PC-9 (cell line): ENCODE results near the gene RNASE11. TPM values are rescaled to one million over a fixed set of nuclear protein-coding genes. Genes with fewer than 3 reads are reported as not detected.
A peak's percentile ranks its signal among the peaks of the same experiment; 100 is the strongest.

ENCODE experiments used
- BruUV-seq: library from RNA; stranded (reverse); fragments of 400-500 nt; replicated peaks from 2 replicates; lab custom pipeline; 2021; lab: Mats Ljungman, UMichigan
- CTCF ChIA-PET: fragments of 300-600 bp; sonication (Branson Sonifier 250); formaldehyde crosslinking; loops from one replicate; lab custom pipeline; 2022; ENCODE audit warnings: antibody characterized with exemption; lab: Charles Lee
- POLR2A ChIA-PET: fragments of 300-600 bp; sonication (Branson Sonifier 250); formaldehyde crosslinking; loops from one replicate; lab custom pipeline; 2022; ENCODE audit warnings: antibody characterized with exemption; ENCODE audit not compliant: unreplicated experiment; lab: Charles Lee
- DNase-seq, 2 experiments: peaks; one replicate each; pipeline versions ENCODE4 v3.0.0 to v3.0.0-alpha.2; 2015 to 2022; ENCODE audit warnings: mixed read lengths in 1 of 2
- H2AFZ ChIP-seq: fragments of 200-600 bp; sonication (generic); 2 replicates; pipeline ENCODE4 v1.8.1; 2017; ENCODE audit warnings: antibody characterized with exemption
- H3F3A ChIP-seq: fragments of 200-600 bp; sonication (generic); 2 replicates; pipeline ENCODE4 v1.8.1; 2017; ENCODE audit warnings: antibody characterized with exemption, mild to moderate bottlenecking, low read depth; ENCODE audit not compliant: insufficient read depth
- H3K27ac ChIP-seq: fragments of 200-600 bp; sonication (generic); 2 replicates; pipeline ENCODE4 v1.6.1; 2016; ENCODE audit warnings: mixed run types
- H3K27me3 ChIP-seq: fragments of 200-600 bp; sonication (generic); 2 replicates; pipeline ENCODE4 v1.6.1; 2016; ENCODE audit warnings: low read depth, mixed run types; ENCODE audit not compliant: insufficient read depth
- H3K36me3 ChIP-seq: fragments of 200-600 bp; sonication (generic); 2 replicates; pipeline ENCODE4 v1.6.1; 2016; ENCODE audit warnings: low read depth, mixed run types
- H3K4me1 ChIP-seq: fragments of 200-600 bp; sonication (generic); replicated peaks from 2 replicates; pipeline ENCODE4 v1.6.1; 2016; ENCODE audit warnings: mixed run types; ENCODE audit not compliant: insufficient read depth
- H3K4me2 ChIP-seq: fragments of 200-600 bp; sonication (generic); 2 replicates; pipeline ENCODE4 v1.6.1; 2017; ENCODE audit warnings: mixed run types
- H3K4me3 ChIP-seq: fragments of 200-600 bp; sonication (generic); 2 replicates; pipeline ENCODE4 v1.6.1; 2016; ENCODE audit warnings: mixed run types
- H3K79me2 ChIP-seq: fragments of 200-600 bp; sonication (generic); 2 replicates; pipeline ENCODE4 v1.6.1; 2017; ENCODE audit warnings: low read depth, mixed run types
- H3K9me2 ChIP-seq: fragments of 200-600 bp; sonication (generic); 2 replicates; pipeline ENCODE4 v1.8.1; 2017; ENCODE audit warnings: mild to moderate bottlenecking; ENCODE audit not compliant: insufficient read depth
- H3K9me3 ChIP-seq: fragments of 200-600 bp; sonication (generic); 2 replicates; pipeline ENCODE4 v1.8.1; 2016; ENCODE audit warnings: low read depth; ENCODE audit not compliant: insufficient read depth
- H4K20me1 ChIP-seq: fragments of 200-600 bp; sonication (generic); 2 replicates; pipeline ENCODE4 v1.8.1; 2017; ENCODE audit not compliant: insufficient read depth
- CTCF ChIP-seq: fragments of 200-600 bp; sonication (generic); conservative IDR thresholded peaks from 2 replicates; pipeline ENCODE4 v1.6.1; 2017; ENCODE audit warnings: mixed run types, antibody characterized with exemption, mild to moderate bottlenecking, moderate library complexity
- EZH2 ChIP-seq: fragments of 200-600 bp; sonication (generic); IDR thresholded peaks from 2 replicates; pipeline ENCODE4 v1.8.0; 2017; ENCODE audit warnings: antibody characterized with exemption, low read depth
- intact Hi-C: fragments of 100-400 bp; cut with micrococcal nuclease; formaldehyde crosslinking; loops from one replicate; pipeline ENCODE4 v1.10.0; 2022; ENCODE audit not compliant: unreplicated experiment
- total RNA-seq: library from RNA; stranded (reverse); gene quantifications from 2 replicates; pipeline ENCODE4 v1.2.3, GENCODE V29; 2021

The RNASE11 gene
- total RNA-seq, 1 experiment from 2014 or later, result not detected

- Histone ChIP-seq H3K4me2 (no peak overlapping the region; the same call in 1 of the 2 replicates), H3K4me1 (peaks cover 6% of the 10 kb centered on the region), H3K9me2 (no peaks in the 10 kb centered on the region), H3F3A (peaks cover 10% of the 10 kb centered on the region; the same call in 1 of the 2 replicates), H3K4me3 (no peak overlapping the region), H3K79me2 (no peaks in the 10 kb centered on the region), H2AFZ (no peak overlapping the region), H4K20me1 (no peaks in the 10 kb centered on the region), H3K36me3 (no peaks in the 10 kb centered on the region), H3K27ac (no peak overlapping the region), H3K9me3 (no peaks in the 10 kb centered on the region), H3K27me3 (no peaks in the 10 kb centered on the region)
- intact Hi-C loops, result loop anchor here (10.0 kb wide), 3 partner anchors 72 to 192 kb away; partner anchors contain the start of genes APEX1, OSGEP and TEP1
- ChIA-PET POLR2A (no interaction called here), CTCF (no interaction called here)
- DNase-seq, result peak in 1 of 2 experiments; percentile 21
- BruUV-seq, result no TSS peak
- no peak for TF ChIP-seq EZH2
- TF ChIP-seq CTCF, result peak; percentile 59
These were observed 18.5 kb upstream of the RNASE11 start for GRCh38 chr14:20606190-20606901.

GRCh38 chr14:20603813-20604690 is 16.3 kb upstream of the RNASE11 start:
- Histone ChIP-seq H3K9me3 (no peaks in the 10 kb centered on the region), H3K9me2 (no peaks in the 10 kb centered on the region), H3K4me3 (no peak overlapping the region), H3K79me2 (no peaks in the 10 kb centered on the region), H3K4me2 (no peak overlapping the region), H3K36me3 (no peaks in the 10 kb centered on the region), H3K4me1 (no peaks in the 10 kb centered on the region), H3F3A (no peaks in the 10 kb centered on the region), H2AFZ (no peak overlapping the region), H3K27me3 (no peaks in the 10 kb centered on the region), H3K27ac (no peak overlapping the region), H4K20me1 (no peaks in the 10 kb centered on the region)
- POLR2A ChIA-PET, result no interaction called here
- intact Hi-C loops, result loop anchor here (10.0 kb wide), 3 partner anchors 69 to 189 kb away; partner anchors contain the start of genes APEX1, OSGEP and TEP1
- TF ChIP-seq CTCF (no peak), EZH2 (no peak)
- DNase-seq, result no peak
- no TSS peak for BruUV-seq
- CTCF ChIA-PET, result no interaction called here

- Histone ChIP-seq H3K4me3 (no peak overlapping the region), H4K20me1 (no peaks in the 10 kb centered on the region), H3K27ac (no peak overlapping the region), H3F3A (no peaks in the 10 kb centered on the region), H3K36me3 (no peaks in the 10 kb centered on the region), H3K4me1 (no peaks in the 10 kb centered on the region), H3K79me2 (no peaks in the 10 kb centered on the region), H2AFZ (no peak overlapping the region), H3K27me3 (no peaks in the 10 kb centered on the region), H3K9me3 (no peaks in the 10 kb centered on the region), H3K9me2 (no peaks in the 10 kb centered on the region), H3K4me2 (no peak overlapping the region)
- DNase-seq, result no peak
- TF ChIP-seq CTCF (no peak), EZH2 (no peak)
- CTCF ChIA-PET, result no interaction called here
- BruUV-seq, result no TSS peak
- intact Hi-C loops, result loop anchor here (10.0 kb wide), 3 partner anchors 68 to 188 kb away; partner anchors contain the start of genes APEX1, OSGEP and TEP1
- POLR2A ChIA-PET, result no interaction called here
These were observed 14.8 kb upstream of the RNASE11 start for GRCh38 chr14:20602583-20602982.
